OCI-LY7 (cell line): ENCODE data around the gene RBFOX1. TPM values are rescaled to one million over a fixed set of nuclear protein-coding genes. Genes with fewer than 3 reads are reported as not detected.

Source experiments
- BruUV-seq: library from RNA; stranded (reverse); fragments of 400-500 nt; replicated peaks from 2 replicates; lab custom pipeline; 2021; lab: Mats Ljungman, UMichigan
- CTCF ChIA-PET: fragments of 300-600 bp; sonication (Branson Sonifier 250); formaldehyde crosslinking; loops from one replicate; lab custom pipeline; 2022; ENCODE audit warnings: antibody characterized with exemption; ENCODE audit not compliant: unreplicated experiment; lab: Charles Lee
- POLR2A ChIA-PET: fragments of 300-600 bp; sonication (Branson Sonifier 250); formaldehyde crosslinking; loops from one replicate; lab custom pipeline; 2022; ENCODE audit warnings: antibody characterized with exemption; lab: Charles Lee
- DNase-seq: peaks from one replicate; pipeline ENCODE4 v3.0.0-alpha.2; 2015; ENCODE audit warnings: low spot score
- H2AFZ ChIP-seq: fragments of 200-600 bp; sonication (generic), shearing (Covaris generic); 2 replicates; pipeline ENCODE4 v1.6.1; 2014; ENCODE audit warnings: mild to moderate bottlenecking, antibody characterized with exemption, low read length, moderate library complexity
- H3K27ac ChIP-seq: fragments of 200-600 bp; sonication (generic); 2 replicates; pipeline ENCODE4 v1.5.1; 2014; ENCODE audit warnings: mixed run types, low read depth, mild to moderate bottlenecking, moderate library complexity, low read length, inconsistent platforms; ENCODE audit not compliant: poor library complexity, severe bottlenecking
- H3K36me3 ChIP-seq: fragments of 200-600 bp; sonication (generic); 2 replicates; pipeline ENCODE4 v1.6.1; 2014; ENCODE audit warnings: mild to moderate bottlenecking, antibody characterized with exemption, low read length, moderate library complexity, mixed read lengths; ENCODE audit not compliant: insufficient read depth
- H3K4me1 ChIP-seq: fragments of 200-600 bp; sonication (generic); 2 replicates; pipeline ENCODE4 v1.5.1; 2014; ENCODE audit warnings: mild to moderate bottlenecking, low read length; ENCODE audit not compliant: insufficient read depth, poor library complexity, severe bottlenecking
- H3K4me2 ChIP-seq: fragments of 200-600 bp; sonication (generic); 2 replicates; pipeline ENCODE4 v1.6.1; 2014; ENCODE audit warnings: mild to moderate bottlenecking, low read length
- H3K4me3 ChIP-seq: fragments of 200-600 bp; sonication (generic); 2 replicates; pipeline ENCODE4 v1.5.1; 2014; ENCODE audit warnings: mild to moderate bottlenecking, low read depth, low read length; ENCODE audit not compliant: poor library complexity, severe bottlenecking
- H3K79me2 ChIP-seq: fragments of 200-600 bp; sonication (generic); 2 replicates; pipeline ENCODE4 v1.6.1; 2016; ENCODE audit warnings: low read depth, mild to moderate bottlenecking, low read length, moderate library complexity, mixed read lengths; ENCODE audit not compliant: insufficient read depth
- H3K9me2 ChIP-seq: fragments of 200-600 bp; sonication (generic); 2 replicates; pipeline ENCODE4 v1.6.1; 2016; ENCODE audit warnings: mild to moderate bottlenecking, low read length, mixed read lengths; ENCODE audit not compliant: insufficient read depth
- H3K9me3 ChIP-seq: fragments of 200-600 bp; sonication (generic); 2 replicates; pipeline ENCODE4 v1.6.1; 2014; ENCODE audit warnings: mild to moderate bottlenecking, mixed run types, low read length, mixed read lengths
- H4K20me1 ChIP-seq: fragments of 200-600 bp; sonication (generic); 2 replicates; pipeline ENCODE4 v1.6.1; 2014; ENCODE audit warnings: mild to moderate bottlenecking, antibody characterized with exemption, low read length, moderate library complexity, mixed read lengths; ENCODE audit not compliant: insufficient read depth
- CTCF ChIP-seq: fragments of 200-600 bp; sonication (generic); conservative IDR thresholded peaks from 2 replicates; pipeline ENCODE4 v1.5.1; 2014; ENCODE audit warnings: mild to moderate bottlenecking, antibody characterized with exemption, low read length, moderate library complexity, mixed read lengths
- EZH2phosphoT487 ChIP-seq: fragments of 200-600 bp; sonication (generic); IDR thresholded peaks from 2 replicates; pipeline ENCODE4 v1.6.1; 2018; ENCODE audit warnings: low read depth, borderline replicate concordance, mild to moderate bottlenecking, mixed run types, antibody characterized with exemption, low read length, moderate library complexity, mixed read lengths
- intact Hi-C: fragments of 100-400 bp; cut with micrococcal nuclease; formaldehyde crosslinking; loops from one replicate; pipeline ENCODE4 v1.10.0; 2022; ENCODE audit not compliant: unreplicated experiment
- total RNA-seq, 2 experiments: library from RNA; depleted of rRNA in 1 of 2; stranded (reverse); fragments of >200 nt in 1 of 2; shearing (Covaris generic) in 1 of 2; gene quantifications; 2 replicates each; pipeline ENCODE4 v1.2.3, GENCODE V29; 2014 to 2022

Gene RBFOX1
- total RNA-seq, 2 experiments from 2014 or later, result not detected

GRCh38 chr16:7577588-7577987, 244.9 kb downstream of the RBFOX1 start:
- H3K4me2 ChIP-seq, result no peak overlapping the region
- no peak overlapping the region for H3K4me3 ChIP-seq
- H3K4me1 ChIP-seq, result no peaks in the 10 kb centered on the region
- H3K27ac ChIP-seq, result no peak overlapping the region
- CTCF ChIA-PET, result interaction anchor here (0.6 kb wide), 1 partner anchor 10 kb away, joined by 3 read pairs; no protein-coding TSS in a partner anchor
- intact Hi-C loops, result no loop called here
- no TSS peak for BruUV-seq
- H2AFZ ChIP-seq, result no peak overlapping the region
- no peaks in the 10 kb centered on the region for H3K36me3 ChIP-seq
- H3K9me2 ChIP-seq, result no peaks in the 10 kb centered on the region
- TF ChIP-seq EZH2phosphoT487 (no peak), CTCF (no peak)
- DNase-seq, result no peak
- POLR2A ChIA-PET, result no interaction called here
- H4K20me1 ChIP-seq, result no peaks in the 10 kb centered on the region
- H3K79me2 ChIP-seq, result no peaks in the 10 kb centered on the region
- H3K9me3 ChIP-seq, result no peaks in the 10 kb centered on the region

- H3K9me3 ChIP-seq, result no peaks in the 10 kb centered on the region
- DNase-seq, result no peak
- no peak overlapping the region for H3K27ac ChIP-seq
- no peaks in the 10 kb centered on the region for H4K20me1 ChIP-seq
- TF ChIP-seq EZH2phosphoT487, result no peak
- no peak for TF ChIP-seq CTCF
- POLR2A ChIA-PET, result no interaction called here
- H2AFZ ChIP-seq, result no peak overlapping the region
- H3K4me2 ChIP-seq, result no peak overlapping the region
- no peak overlapping the region for H3K4me3 ChIP-seq
- H3K9me2 ChIP-seq, result no peaks in the 10 kb centered on the region
- H3K36me3 ChIP-seq, result no peaks in the 10 kb centered on the region
- intact Hi-C loops, result no loop called here
- no peaks in the 10 kb centered on the region for H3K4me1 ChIP-seq
- no peaks in the 10 kb centered on the region for H3K79me2 ChIP-seq
- no TSS peak for BruUV-seq
- CTCF ChIA-PET, result no interaction called here
These were observed 246.8 kb downstream of the RBFOX1 start for GRCh38 chr16:7579454-7579853.

- no peak overlapping the region for H3K4me3 ChIP-seq
- TF ChIP-seq CTCF, result no peak
- TF ChIP-seq EZH2phosphoT487, result no peak
- H3K36me3 ChIP-seq, result no peaks in the 10 kb centered on the region
- H3K9me3 ChIP-seq, result no peaks in the 10 kb centered on the region
- POLR2A ChIA-PET, result no interaction called here
- no peak overlapping the region for H2AFZ ChIP-seq
- DNase-seq, result no peak
- CTCF ChIA-PET, result no interaction called here
- H3K79me2 ChIP-seq, result no peaks in the 10 kb centered on the region
- intact Hi-C loops, result no loop called here
- no peak overlapping the region for H3K27ac ChIP-seq
- BruUV-seq, result no TSS peak
- H3K4me1 ChIP-seq, result no peaks in the 10 kb centered on the region
- no peaks in the 10 kb centered on the region for H3K9me2 ChIP-seq
- no peak overlapping the region for H3K4me2 ChIP-seq
- H4K20me1 ChIP-seq, result no peaks in the 10 kb centered on the region
These were observed 248.5 kb downstream of the RBFOX1 start for GRCh38 chr16:7581175-7581574.
